Measurements from ENCODE around the gene CCDC177.
"Not testable (repeated sequence)": the region's sequence is repeated elsewhere in the genome, so short reads cannot be mapped to it uniquely, and the experiment has no call there.

Gene CCDC177

GRCh38 chr14:69611172-69612013, 36.7 kb upstream of the CCDC177 start, which contains the start of gene SUSD6:
Gene SUSD6, plus strand, starts transcription at chr14:69611596. Its CDS starts 46,997 bp downstream, at chr14:69658593.
- no peaks in the 10 kb centered on the region for H3K9me3 ChIP-seq
- no peaks in the 10 kb centered on the region for H3K36me3 ChIP-seq (replicated peaks)
- H3K4me3 ChIP-seq = peak within 1 kb of the TSS; percentile 52
- in situ Hi-C loops (cut with MboI; ENCODE audit: low sequenced_read_pairs) = no loop called here
- H3K4me1 ChIP-seq = peaks cover 8% of the 10 kb centered on the region; the same call in 1 of the 2 replicates
- no peaks in the 10 kb centered on the region for H3K27me3 ChIP-seq (ENCODE audit: low read depth)
- DNase-seq (ENCODE audit: low spot score in 2 of 2) = peak; percentile 82 to 92

GRCh38 chr14:69610874-69611171, 36.2 kb upstream of the CCDC177 start:
- H3K4me1 ChIP-seq = peaks cover 8% of the 10 kb centered on the region; the same call in 1 of the 2 replicates
- peak; percentile 11 to 13 for DNase-seq (ENCODE audit: low spot score in 2 of 2)

DNA sequence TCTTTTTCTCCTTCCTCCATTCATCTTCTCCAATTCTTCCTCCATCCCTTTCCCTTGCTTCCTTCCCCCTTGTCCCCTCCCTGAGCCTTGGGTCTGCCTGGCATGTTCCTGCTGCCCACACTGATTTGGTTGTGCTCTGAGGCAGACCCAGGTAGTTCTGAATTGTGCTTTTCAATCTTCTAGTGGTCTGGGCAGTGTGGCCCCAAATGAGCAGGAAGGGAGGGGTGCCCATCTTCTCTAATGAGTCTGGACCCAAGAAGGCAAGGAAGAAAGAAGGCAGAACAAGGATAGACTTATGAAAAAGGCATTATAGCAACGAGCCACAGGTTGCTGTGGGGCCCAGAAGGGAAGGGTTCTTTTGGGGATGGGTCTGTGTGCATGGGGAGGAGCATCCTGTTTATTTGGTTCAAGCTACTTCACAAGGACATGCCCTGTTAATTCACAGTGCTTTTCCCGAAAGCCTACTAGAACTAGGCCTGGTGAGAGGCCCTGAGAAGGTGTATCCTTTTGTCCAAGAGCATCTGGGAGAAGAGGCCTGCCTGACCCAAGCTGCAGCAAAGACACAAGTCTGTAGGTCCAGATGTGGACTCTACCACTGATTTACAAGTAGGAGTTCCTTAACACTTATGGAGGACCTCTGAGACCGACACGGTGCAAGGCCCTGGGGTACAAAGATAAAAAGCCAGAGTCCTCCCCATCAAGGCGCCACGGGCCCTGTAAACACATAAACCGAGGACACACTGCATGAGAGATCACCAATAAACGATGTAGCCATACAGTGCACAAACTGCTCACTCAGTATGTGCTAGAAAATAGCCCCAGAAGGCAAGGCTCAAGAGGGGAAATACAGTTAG, 35.6 kb upstream of the CCDC177 start:
- in situ Hi-C loops (cut with MboI; ENCODE audit: low sequenced_read_pairs) = no loop called here
- Histone ChIP-seq H3K27me3 (ENCODE audit: low read depth) (no peaks in the 10 kb centered on the region), H3K4me1 (peaks cover 8% of the 10 kb centered on the region; the same call in 1 of the 2 replicates), H3K36me3 (replicated peaks) (no peaks in the 10 kb centered on the region), H3K9me3 (no peaks in the 10 kb centered on the region), H3K4me3 (peak overlapping the region; percentile 52)
- DNase-seq (ENCODE audit: low spot score in 2 of 2) = no peak

More at GRCh38 chr14:69610874-69611171, 36.2 kb upstream of the CCDC177 start:
- no peaks in the 10 kb centered on the region for H3K9me3 ChIP-seq
- H3K4me3 ChIP-seq = peak overlapping the region; percentile 52
- H3K36me3 ChIP-seq (replicated peaks) = no peaks in the 10 kb centered on the region
- no peaks in the 10 kb centered on the region for H3K27me3 ChIP-seq (ENCODE audit: low read depth)
- in situ Hi-C loops (cut with MboI; ENCODE audit: low sequenced_read_pairs) = no loop called here

GRCh38 chr14:69606258-69607184, 31.9 kb upstream of the CCDC177 start:
- in situ Hi-C loops (cut with MboI; ENCODE audit: low sequenced_read_pairs) = no loop called here

DNA sequence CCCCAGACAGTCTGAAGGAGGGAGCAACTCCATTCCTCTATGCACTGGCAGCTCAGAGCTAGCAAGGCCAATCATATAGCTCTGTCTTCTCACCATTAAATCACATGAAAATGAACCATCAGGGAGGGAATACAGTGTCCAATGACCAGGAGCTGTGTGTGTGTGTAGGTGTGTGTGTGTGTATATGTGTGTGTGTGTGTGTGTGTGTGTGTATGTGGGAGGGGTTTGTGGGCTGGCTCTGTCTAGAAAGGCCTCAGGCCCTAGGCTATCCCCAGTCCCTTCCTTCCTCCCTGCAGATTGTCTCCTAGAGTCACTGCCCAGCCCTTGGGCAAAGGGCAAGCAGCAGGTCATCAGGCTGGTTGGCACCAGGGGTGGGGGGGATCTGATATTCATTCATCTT, 31.1 kb upstream of the CCDC177 start:
- in situ Hi-C loops (cut with MboI; ENCODE audit: low sequenced_read_pairs) = no loop called here

More at GRCh38 chr14:69606258-69607184, 31.9 kb upstream of the CCDC177 start:
- Histone ChIP-seq H3K4me3 (no peak overlapping the region), H3K27me3 (ENCODE audit: low read depth) (no peaks in the 10 kb centered on the region), H3K9me3 (no peaks in the 10 kb centered on the region), H3K36me3 (replicated peaks) (no peaks in the 10 kb centered on the region), H3K4me1 (0 out of 2 replicates have a peak, but pooled peaks cover 7% of the 10 kb centered on the region)
- DNase-seq (ENCODE audit: low spot score in 2 of 2) = no peak

GRCh38 chr14:69600304-69600891, 25.7 kb upstream of the CCDC177 start:
- Histone ChIP-seq H3K36me3 (replicated peaks) (no peaks in the 10 kb centered on the region), H3K9me3 (no peaks in the 10 kb centered on the region), H3K4me3 (no peak overlapping the region), H3K4me1 (0 out of 2 replicates have a peak, but pooled peaks cover 2% of the 10 kb centered on the region), H3K27me3 (ENCODE audit: low read depth) (no peaks in the 10 kb centered on the region)
- DNase-seq (ENCODE audit: low spot score in 2 of 2) = no peak
- in situ Hi-C loops (cut with MboI; ENCODE audit: low sequenced_read_pairs) = no loop called here

More for the DNA sequence above, 31.1 kb upstream of the CCDC177 start:
- Histone ChIP-seq H3K9me3 (no peaks in the 10 kb centered on the region), H3K4me1 (0 out of 2 replicates have a peak, but pooled peaks cover 7% of the 10 kb centered on the region), H3K4me3 (no peak overlapping the region), H3K27me3 (ENCODE audit: low read depth) (no peaks in the 10 kb centered on the region), H3K36me3 (replicated peaks) (no peaks in the 10 kb centered on the region)
- no peak for DNase-seq (ENCODE audit: low spot score in 2 of 2)

DNA sequence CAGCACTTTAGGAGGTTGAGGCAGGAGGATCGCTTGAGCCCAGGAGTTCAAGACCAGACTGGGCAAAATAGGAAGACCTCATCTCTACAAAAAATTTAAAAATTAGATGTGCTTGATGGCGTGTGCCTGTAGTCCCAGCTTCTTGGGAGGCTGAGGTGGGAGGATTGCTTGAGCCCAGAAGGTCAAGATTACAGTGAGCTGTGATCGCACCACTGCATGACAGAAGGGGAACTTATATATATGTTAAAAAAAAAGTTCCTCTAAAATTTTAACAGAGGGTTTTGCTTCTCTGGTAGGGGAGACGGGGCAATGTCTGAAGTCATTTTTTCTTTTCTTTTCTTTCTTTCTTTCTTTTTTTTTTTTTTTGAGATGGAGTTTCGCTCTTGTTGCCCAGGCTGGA, 24.8 kb upstream of the CCDC177 start:
- H3K9me3 ChIP-seq; H3K4me1 ChIP-seq; H3K36me3 ChIP-seq (replicated peaks); H3K4me3 ChIP-seq; H3K27me3 ChIP-seq (ENCODE audit: low read depth); DNase-seq (ENCODE audit: low spot score in 2 of 2): not testable (repeated sequence)
- in situ Hi-C loops (cut with MboI; ENCODE audit: low sequenced_read_pairs) = loop anchor here (25.0 kb wide), 1 partner anchor 413 kb away; no protein-coding TSS in a partner anchor

DNA sequence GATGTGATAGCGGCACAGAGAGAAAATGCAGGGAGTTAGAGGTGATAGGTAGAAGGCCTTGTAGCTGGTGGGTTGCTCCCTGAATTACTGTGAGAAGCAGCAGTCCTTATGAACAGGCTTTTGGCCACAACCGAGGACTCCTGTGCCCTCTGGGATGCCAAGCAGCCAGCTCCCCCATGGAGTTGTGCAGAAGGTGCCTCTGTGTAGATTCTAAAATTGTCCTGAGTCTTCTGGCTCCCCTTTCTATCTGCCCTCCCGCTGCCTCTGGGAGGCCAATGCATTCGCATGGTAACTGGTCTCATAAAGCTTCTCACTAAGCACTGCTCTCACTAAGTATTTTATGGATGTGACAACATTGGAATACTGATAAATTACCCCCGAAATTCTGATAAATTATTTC, 20.7 kb upstream of the CCDC177 start:
- Histone ChIP-seq H3K9me3 (no peaks in the 10 kb centered on the region), H3K4me1 (no peaks in the 10 kb centered on the region), H3K4me3 (no peak overlapping the region), H3K36me3 (replicated peaks) (no peaks in the 10 kb centered on the region), H3K27me3 (ENCODE audit: low read depth) (no peaks in the 10 kb centered on the region)
- no peak for DNase-seq (ENCODE audit: low spot score in 2 of 2)
- in situ Hi-C loops (cut with MboI; ENCODE audit: low sequenced_read_pairs) = loop anchor here (25.0 kb wide), 1 partner anchor 417 kb away; no protein-coding TSS in a partner anchor

- in situ Hi-C loops (cut with MboI; ENCODE audit: low sequenced_read_pairs) = loop anchor here (25.0 kb wide), 1 partner anchor 417 kb away; no protein-coding TSS in a partner anchor
Observed at GRCh38 chr14:69594846-69595245, 20.2 kb upstream of the CCDC177 start.

DNA sequence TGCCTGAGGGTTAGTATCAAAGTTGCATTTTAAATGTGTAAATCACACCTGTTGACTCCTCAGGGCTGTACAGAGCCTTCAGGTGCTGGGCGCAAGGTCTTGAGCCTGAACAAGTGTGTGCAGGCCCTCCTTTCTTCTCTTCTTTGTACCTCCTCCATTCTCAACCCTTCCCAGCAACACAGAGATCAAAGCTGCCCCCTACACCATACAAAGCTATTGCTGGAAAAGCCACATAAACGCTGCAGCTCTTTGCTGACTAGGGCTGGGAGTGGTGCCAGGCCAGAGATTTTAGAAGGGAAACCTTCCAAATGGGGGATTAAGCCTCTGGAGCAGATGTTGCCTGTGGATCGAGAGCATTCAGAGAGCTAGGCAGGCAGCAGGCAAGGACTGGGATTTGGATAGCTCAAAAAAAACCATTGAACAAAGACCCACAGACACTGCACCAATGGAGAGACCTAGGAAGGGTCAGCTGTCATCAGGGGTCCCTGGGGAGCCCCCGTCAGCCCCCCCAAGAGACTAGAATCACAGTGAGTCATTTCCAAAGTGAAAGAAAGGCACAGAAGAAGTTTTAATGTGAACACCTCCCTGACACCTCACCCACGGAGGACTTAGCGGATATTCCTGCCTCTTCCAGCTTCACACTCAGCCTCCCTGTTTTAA, 18.5 kb upstream of the CCDC177 start:
- in situ Hi-C loops (cut with MboI; ENCODE audit: low sequenced_read_pairs) = loop anchor here (25.0 kb wide), 1 partner anchor 419 kb away; no protein-coding TSS in a partner anchor

More at GRCh38 chr14:69594846-69595245, 20.2 kb upstream of the CCDC177 start:
- Histone ChIP-seq H3K36me3 (replicated peaks) (no peaks in the 10 kb centered on the region), H3K9me3 (no peaks in the 10 kb centered on the region), H3K4me1 (no peaks in the 10 kb centered on the region), H3K27me3 (ENCODE audit: low read depth) (peaks cover under 1% of the 10 kb centered on the region; the same call in 1 of the 2 replicates), H3K4me3 (no peak overlapping the region)
- no peak for DNase-seq (ENCODE audit: low spot score in 2 of 2)

DNA sequence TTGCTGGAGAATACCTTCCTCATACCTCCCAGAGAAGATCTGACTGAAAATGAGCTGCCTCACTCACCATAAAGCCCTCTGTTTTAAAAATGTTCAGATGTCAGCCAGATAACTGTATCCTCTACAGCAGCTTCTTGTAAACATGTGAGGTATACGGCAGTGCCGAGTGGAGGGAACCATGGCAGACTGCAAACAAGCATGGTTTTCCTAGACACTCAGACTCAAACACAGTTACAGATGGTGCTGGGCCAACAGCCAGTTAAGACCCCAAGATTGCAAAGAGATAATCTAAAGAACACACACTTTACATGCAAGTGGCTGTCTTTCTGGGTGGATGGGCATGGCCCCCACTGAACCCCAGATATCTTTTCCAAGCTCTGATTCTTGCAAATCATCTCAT, 16.6 kb upstream of the CCDC177 start:
- Histone ChIP-seq H3K9me3 (no peaks in the 10 kb centered on the region), H3K4me3 (no peak overlapping the region), H3K36me3 (replicated peaks) (no peaks in the 10 kb centered on the region), H3K27me3 (ENCODE audit: low read depth) (peaks cover 2% of the 10 kb centered on the region; the same call in 1 of the 2 replicates), H3K4me1 (no peaks in the 10 kb centered on the region)
- in situ Hi-C loops (cut with MboI; ENCODE audit: low sequenced_read_pairs) = loop anchor here (25.0 kb wide), 1 partner anchor 421 kb away; no protein-coding TSS in a partner anchor
- DNase-seq (ENCODE audit: low spot score in 2 of 2) = no peak

More for the DNA sequence above, 18.5 kb upstream of the CCDC177 start:
- H3K36me3 ChIP-seq (replicated peaks) = no peaks in the 10 kb centered on the region
- H3K27me3 ChIP-seq (ENCODE audit: low read depth) = peaks cover 2% of the 10 kb centered on the region; the same call in 1 of the 2 replicates
- H3K9me3 ChIP-seq = no peaks in the 10 kb centered on the region
- H3K4me1 ChIP-seq = no peaks in the 10 kb centered on the region
- H3K4me3 ChIP-seq = no peak overlapping the region
- DNase-seq (ENCODE audit: low spot score in 2 of 2) = peak in 1 of 2 experiments; percentile 66

DNA sequence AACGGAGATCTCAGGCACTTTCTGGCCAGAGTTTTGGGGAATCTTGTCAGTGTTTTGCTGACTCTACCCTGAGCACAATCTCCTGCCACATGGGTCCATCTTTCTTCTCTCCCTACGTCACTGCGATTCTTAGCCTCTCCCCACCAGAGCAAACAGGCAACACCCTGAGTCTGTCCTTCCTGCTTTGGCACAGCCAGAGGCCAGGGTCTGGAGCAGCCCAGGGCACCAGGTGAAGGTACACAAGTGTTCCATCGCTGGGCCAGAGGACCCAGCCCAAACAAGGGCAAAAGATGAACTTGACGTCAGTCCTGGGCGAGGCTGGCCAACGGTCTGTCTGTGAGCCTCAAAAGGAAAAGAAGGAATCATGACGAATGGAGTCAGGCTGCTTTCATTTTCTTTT, 12.7 kb upstream of the CCDC177 start:
- no peaks in the 10 kb centered on the region for H3K36me3 ChIP-seq (replicated peaks)
- peaks cover 2% of the 10 kb centered on the region; the same call in 1 of the 2 replicates for H3K27me3 ChIP-seq (ENCODE audit: low read depth)
- H3K4me1 ChIP-seq = no peaks in the 10 kb centered on the region
- H3K4me3 ChIP-seq = no peak overlapping the region
- DNase-seq (ENCODE audit: low spot score in 2 of 2) = no peak
- in situ Hi-C loops (cut with MboI; ENCODE audit: low sequenced_read_pairs) = loop anchor here (25.0 kb wide), 1 partner anchor 425 kb away; no protein-coding TSS in a partner anchor
- H3K9me3 ChIP-seq = no peaks in the 10 kb centered on the region

Measured in HAP-1 (cell line).